H1 (cell line): ENCODE results near the gene CUL4A. TPM values are rescaled to one million over a fixed set of nuclear protein-coding genes. Genes with fewer than 3 reads are reported as not detected.

Experiments used
- JUN ChIP-seq: IDR thresholded peaks from 2 replicates; pipeline ENCODE4 v1.6.1; 2011; ENCODE audit warnings: low read depth, mild to moderate bottlenecking, improper control_type of control experiment, low read length
- SRF ChIP-seq: IDR thresholded peaks from 2 replicates; pipeline ENCODE4 v1.6.1; 2011; ENCODE audit warnings: mild to moderate bottlenecking, low read depth, low read length, moderate library complexity
- polyA plus RNA-seq, 7 experiments: library from polyadenylated mRNA; depleted of rRNA in 3 of 7; stranded (reverse) in 5 of 7; unstranded in 2 of 7; fragments of >200 nt in 5 of 7; fragments of 200-250 nt in 2 of 7; gene quantifications; 1 replicate in 5 of 7; 2 replicates in 1 of 7; 4 replicates in 1 of 7; pipeline versions ENCODE4 v1.2.1 to v1.2.3, GENCODE V29; 2011 to 2013; ENCODE audit warnings: missing spikeins in 2 of 7, mixed read lengths in 2 of 7
- total RNA-seq: library from RNA; stranded (reverse); fragmentation: NEBNext Ultra II Directional; extraction: Animal tissue kit (Norgen Biotek cat#: 25700); gene quantifications from 2 replicates; pipeline ENCODE4 v1.2.1, GENCODE V29; 2021

The CUL4A gene
- total and polyA plus RNA-seq, 2 of the 8 experiments (the other 6 are each of a cell fraction or from before 2014, with no cell fraction given), result 54.7 to 101 TPM

GRCh38 chr13:113243847-113244246 is 34.4 kb downstream of the CUL4A start (continued):
- TF ChIP-seq SRF (no peak), JUN (no peak)
